ENCODE data around the gene VRK3.

GRCh38 chr19:50025794-50026549 lies 800 bp upstream of the VRK3 start, which contains the start of gene ZNF473:
- TF ChIP-seq, protein P1, sequence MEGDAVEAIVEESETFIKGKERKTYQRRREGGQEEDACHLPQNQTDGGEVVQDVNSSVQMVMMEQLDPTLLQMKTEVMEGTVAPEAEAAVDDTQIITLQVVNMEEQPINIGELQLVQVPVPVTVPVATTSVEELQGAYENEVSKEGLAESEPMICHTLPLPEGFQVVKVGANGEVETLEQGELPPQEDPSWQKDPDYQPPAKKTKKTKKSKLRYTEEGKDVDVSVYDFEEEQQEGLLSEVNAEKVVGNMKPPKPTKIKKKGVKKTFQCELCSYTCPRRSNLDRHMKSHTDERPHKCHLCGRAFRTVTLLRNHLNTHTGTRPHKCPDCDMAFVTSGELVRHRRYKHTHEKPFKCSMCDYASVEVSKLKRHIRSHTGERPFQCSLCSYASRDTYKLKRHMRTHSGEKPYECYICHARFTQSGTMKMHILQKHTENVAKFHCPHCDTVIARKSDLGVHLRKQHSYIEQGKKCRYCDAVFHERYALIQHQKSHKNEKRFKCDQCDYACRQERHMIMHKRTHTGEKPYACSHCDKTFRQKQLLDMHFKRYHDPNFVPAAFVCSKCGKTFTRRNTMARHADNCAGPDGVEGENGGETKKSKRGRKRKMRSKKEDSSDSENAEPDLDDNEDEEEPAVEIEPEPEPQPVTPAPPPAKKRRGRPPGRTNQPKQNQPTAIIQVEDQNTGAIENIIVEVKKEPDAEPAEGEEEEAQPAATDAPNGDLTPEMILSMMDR (IDR thresholded peaks at IDR 0.05), result no peak
- no peak for TF ChIP-seq EZH2 (IDR thresholded peaks at IDR 0.05; ENCODE audit: borderline replicate concordance, insufficient read depth, low read depth, low read length, poor library complexity, severe bottlenecking)
